ENCODE results near the gene NUAK2.

The NUAK2 gene

DNA sequence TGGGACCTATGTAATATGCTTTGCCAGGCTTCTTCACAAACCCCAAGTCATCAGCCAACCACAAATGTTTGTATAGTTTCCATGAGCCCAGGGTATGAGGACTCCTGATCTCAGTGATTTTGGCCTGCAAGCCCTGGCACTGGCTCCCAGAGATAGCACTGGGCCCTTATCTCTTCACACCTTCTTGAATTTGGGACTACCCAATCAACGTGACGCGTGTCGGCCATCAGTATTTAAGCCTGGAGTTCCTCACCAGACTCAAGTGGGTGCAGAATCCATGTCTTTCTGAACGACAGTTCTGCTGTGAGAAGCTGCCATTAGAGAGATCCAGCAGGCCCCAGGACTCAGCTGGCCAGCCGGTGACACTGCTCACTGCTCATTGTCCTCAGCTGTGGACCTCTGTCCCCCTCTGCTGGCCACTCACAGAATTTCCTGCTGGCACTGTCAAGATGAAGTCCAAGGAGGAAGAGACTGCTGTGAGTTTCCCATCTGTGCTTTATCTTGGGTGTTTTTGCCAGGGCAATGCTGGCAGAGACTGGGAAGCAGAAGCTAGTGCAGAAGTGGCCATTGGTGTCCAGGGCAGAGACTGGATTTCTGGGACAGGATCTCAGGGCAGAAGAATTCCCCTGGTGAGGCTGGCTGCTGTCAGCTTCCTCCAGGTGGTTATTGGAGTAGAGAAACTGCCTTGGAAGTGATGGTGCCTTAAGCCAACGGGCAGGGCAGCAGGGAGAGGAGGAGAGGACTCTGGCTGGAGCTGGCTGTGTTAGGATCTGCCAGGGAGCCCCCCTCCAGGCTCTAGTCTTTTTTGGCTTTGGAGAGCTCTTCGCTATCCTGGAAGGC is 65.4 kb downstream of the NUAK2 start:
- Histone ChIP-seq H3K36me3 (ENCODE audit: control insufficient read depth, low read depth, low read length) (no peaks in the 10 kb centered on the region), H3K27ac (ENCODE audit: low read length) (no peak overlapping the region), H3K9me3 (ENCODE audit: control insufficient read depth, low read depth, low read length) (no peaks in the 10 kb centered on the region), H3K9ac (ENCODE audit: low read length) (no peak overlapping the region), H3K4me3 (ENCODE audit: low read length) (no peak overlapping the region), H3K4me1 (ENCODE audit: control insufficient read depth, low read depth, low read length) (peaks cover 8% of the 10 kb centered on the region), H3K27me3 (ENCODE audit: control insufficient read depth, insufficient read depth, low read length) (no peaks in the 10 kb centered on the region)

Data from iPS-18a (cell line).